ENCODE data around the gene FOSL2. TPM values are rescaled to one million over a fixed set of nuclear protein-coding genes. Genes with fewer than 3 reads are reported as not detected.

FOSL2 gene
- total and polyA plus RNA-seq, 3 donors from 2014 or later: 14.1 to 39.7 (median 24.3) TPM

DNA sequence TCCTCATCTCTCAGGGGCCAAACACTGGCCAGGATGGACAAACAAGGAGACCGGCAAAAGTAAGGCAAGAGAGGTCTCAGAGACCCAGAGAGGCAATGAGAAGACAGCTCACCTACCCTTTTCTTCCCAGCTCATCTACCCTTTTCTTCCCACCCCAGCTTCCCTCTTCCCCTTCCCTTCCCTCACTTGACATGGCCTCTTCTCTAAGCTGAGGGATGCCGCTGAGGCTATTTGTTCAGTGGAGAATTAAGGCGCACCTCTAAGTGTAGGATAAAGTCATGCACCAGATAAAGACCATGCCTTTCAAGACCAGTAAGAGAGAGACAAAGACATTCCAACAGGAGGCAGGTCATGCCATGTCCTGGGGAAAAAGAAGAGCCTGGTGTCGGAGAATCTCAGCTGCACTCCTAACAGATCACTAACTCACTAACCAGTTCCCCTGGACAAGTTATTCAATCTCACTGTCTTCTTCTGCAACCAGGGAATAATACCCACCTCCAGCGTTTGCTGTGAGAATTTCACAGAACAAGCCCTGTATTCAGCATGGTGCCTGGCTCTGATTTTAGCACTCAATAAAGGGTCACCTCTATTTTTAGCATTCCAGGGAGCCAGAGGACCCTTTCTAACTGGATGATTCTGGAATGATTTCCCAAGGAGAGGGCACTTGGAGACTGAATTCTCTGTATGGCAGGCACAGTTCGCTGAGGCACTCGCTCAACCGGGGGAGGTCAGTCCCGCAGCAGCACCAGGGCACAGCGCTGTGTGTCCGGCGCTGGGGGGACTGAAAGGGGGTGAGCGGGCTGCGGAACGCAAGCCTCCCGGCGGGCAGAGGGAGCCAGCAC, 3.0 kb upstream of the FOSL2 start:
- intact Hi-C loops (cut with DNase I; ENCODE audit: low total_unique reads): loop anchor here (5.0 to 10.0 kb wide), 2 partner anchors 435 to 682 kb away; no protein-coding TSS in a partner anchor
- Histone ChIP-seq H3K27me3 (no peaks in the 10 kb centered on the region), H3K4me1 (peaks cover 14% of the 10 kb centered on the region), H3K27ac (peak overlapping the region; percentile 99 to 100), H3K9me3 (no peaks in the 10 kb centered on the region), H3K4me3 (peak overlapping the region; percentile 62 to 77), H3K36me3 (ENCODE audit: low read depth, missing control alignments) (no peaks in the 10 kb centered on the region)
- no peak for DNase-seq
- WGBS, 2 donors: 17 to 27% methylated on average over 9 to 17 of the region's 17 CpGs
- TF ChIP-seq POLR2A (IDR thresholded peaks at IDR 0.05): no peak
- TF ChIP-seq, protein P1, sequence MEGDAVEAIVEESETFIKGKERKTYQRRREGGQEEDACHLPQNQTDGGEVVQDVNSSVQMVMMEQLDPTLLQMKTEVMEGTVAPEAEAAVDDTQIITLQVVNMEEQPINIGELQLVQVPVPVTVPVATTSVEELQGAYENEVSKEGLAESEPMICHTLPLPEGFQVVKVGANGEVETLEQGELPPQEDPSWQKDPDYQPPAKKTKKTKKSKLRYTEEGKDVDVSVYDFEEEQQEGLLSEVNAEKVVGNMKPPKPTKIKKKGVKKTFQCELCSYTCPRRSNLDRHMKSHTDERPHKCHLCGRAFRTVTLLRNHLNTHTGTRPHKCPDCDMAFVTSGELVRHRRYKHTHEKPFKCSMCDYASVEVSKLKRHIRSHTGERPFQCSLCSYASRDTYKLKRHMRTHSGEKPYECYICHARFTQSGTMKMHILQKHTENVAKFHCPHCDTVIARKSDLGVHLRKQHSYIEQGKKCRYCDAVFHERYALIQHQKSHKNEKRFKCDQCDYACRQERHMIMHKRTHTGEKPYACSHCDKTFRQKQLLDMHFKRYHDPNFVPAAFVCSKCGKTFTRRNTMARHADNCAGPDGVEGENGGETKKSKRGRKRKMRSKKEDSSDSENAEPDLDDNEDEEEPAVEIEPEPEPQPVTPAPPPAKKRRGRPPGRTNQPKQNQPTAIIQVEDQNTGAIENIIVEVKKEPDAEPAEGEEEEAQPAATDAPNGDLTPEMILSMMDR (IDR thresholded peaks at IDR 0.05): no peak

DNA sequence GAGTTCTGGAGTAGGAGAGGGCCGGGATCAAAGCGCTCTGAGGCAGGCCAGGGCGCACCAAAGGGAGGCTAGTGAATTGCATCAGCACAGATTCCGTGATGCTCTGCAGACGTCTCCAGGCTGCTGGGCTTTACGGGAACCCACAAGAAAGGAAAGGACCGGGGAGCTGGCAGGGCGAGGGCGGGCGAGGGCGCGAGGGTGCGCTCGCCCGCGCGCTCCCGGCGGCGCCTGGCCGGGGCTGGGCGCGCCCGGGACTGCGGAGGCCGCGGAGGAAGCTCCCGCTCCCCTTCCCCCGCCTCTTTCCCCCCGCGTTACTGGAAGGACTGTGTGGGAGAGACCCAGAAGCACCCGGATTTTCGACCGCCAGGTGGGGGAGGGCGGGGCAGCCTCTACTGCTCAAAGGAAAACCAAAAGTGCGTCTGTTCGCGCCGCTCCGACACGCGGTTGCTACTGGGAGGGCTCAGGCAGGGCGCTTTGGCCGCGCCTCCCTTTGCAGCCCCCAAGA, 2.4 kb upstream of the FOSL2 start:
- Histone ChIP-seq H3K4me3 (peak overlapping the region; percentile 62 to 77), H3K27me3 (no peaks in the 10 kb centered on the region), H3K4me1 (peaks cover 19% of the 10 kb centered on the region), H3K9me3 (no peaks in the 10 kb centered on the region), H3K27ac (peak overlapping the region; percentile 99 to 100), H3K36me3 (ENCODE audit: low read depth, missing control alignments) (no peaks in the 10 kb centered on the region)
- DNase-seq: peak; percentile 88
- intact Hi-C loops (cut with DNase I; ENCODE audit: low total_unique reads): loop anchor here (5.0 to 10.0 kb wide), 2 partner anchors 435 to 683 kb away; no protein-coding TSS in a partner anchor
- WGBS, 2 donors: 0% methylated on average over 23 to 45 of the region's 45 CpGs
- no peak for TF ChIP-seq POLR2A (IDR thresholded peaks at IDR 0.05)
- TF ChIP-seq, protein P1 (IDR thresholded peaks at IDR 0.05): peak in 1 of 3 experiments; percentile 1

DNA sequence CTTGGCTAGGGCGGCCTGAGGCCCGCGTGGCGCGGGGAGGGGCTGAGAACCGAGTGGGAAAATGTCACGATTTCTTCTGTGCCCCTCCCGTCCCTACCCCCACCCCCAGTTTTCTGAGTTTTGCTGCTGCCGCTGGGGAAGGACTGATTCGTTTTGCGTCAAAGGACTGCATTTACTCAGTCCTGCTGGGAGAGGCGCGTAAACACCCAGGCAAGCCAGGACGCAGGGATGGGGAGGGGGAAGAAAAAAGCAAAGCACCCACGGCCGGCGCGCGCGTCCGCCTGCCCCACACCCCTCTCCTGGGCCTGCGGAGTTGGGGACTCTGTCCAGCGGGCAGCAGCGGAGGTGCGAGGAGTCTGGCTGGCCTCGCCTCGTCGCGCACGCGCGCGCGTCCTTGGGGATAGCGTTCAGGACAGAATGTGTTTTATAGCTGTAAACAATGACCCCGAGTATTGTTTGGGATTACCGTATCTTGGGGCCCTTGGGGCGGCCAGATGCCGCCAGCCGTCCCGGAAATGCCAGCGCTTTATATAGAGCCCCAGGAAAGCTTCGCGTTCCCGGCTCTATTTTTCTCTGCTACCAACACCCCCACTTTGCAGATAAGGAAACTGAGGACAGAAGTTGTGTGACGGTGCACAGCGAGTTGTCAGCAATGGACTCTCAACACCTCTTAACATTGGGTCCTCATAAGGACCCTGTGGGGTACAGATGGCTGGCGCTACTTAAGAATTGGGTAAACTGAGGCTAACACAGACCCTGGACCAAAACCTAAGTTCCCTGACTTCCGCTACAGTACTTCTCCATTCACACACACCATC, 1.7 kb upstream of the FOSL2 start:
- WGBS, 2 donors: 0 to 1% methylated on average over 12 to 49 of the region's 49 CpGs
- TF ChIP-seq, protein P1 (IDR thresholded peaks at IDR 0.05): no peak
- TF ChIP-seq POLR2A (IDR thresholded peaks at IDR 0.05): no peak
- no peaks in the 10 kb centered on the region for H3K27me3 ChIP-seq
- H3K27ac ChIP-seq: peak overlapping the region; percentile 99 to 100
- DNase-seq: peak; percentile 84
- no peaks in the 10 kb centered on the region for H3K36me3 ChIP-seq (ENCODE audit: low read depth, missing control alignments)
- peaks cover 21% of the 10 kb centered on the region for H3K4me1 ChIP-seq
- intact Hi-C loops (cut with DNase I; ENCODE audit: low total_unique reads): loop anchor here (5.0 to 10.0 kb wide), 2 partner anchors 436 to 684 kb away; no protein-coding TSS in a partner anchor
- H3K9me3 ChIP-seq: no peaks in the 10 kb centered on the region
- H3K4me3 ChIP-seq: peak overlapping the region; percentile 62 to 77

DNA sequence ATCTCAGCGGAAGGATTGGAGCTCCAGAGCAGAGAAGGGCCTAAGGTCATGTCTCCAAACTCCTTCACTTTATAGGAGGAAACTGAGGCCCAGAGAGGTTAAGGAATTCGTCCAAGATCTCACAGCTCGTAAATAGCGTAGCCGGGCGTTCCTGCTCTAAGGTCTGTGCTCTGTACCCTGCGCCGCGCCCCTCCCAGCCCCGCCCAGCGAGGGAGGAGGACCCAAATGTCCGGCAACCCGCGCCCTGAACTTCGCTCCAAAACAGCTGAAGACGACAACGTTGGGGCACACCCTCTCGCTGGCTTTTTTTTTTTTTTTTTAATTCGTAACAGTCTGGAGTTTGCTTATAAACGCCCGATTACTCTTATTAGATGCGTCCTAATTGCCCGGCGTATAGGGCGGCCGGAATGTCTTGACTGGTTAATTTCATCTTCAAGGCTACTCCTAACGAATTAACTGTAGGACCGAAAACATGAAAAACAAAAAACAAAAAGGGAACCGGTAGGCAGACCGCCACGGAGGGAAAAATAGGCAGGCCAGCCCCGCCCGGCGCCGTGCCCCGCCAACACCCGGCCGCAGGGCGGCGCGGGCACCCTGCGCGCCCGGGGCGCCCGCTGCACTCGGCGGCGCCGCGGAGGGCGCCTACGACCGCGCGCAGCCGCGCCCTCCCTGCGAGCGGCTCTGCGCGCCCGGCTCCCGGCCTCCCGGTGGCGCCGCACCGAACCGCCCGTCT, 928 bp upstream of the FOSL2 start:
- Histone ChIP-seq H3K36me3 (ENCODE audit: low read depth, missing control alignments) (no peaks in the 10 kb centered on the region), H3K9me3 (no peaks in the 10 kb centered on the region), H3K27ac (peak overlapping the region; percentile 99 to 100), H3K4me1 (peaks cover 21% of the 10 kb centered on the region), H3K4me3 (peak overlapping the region; percentile 62 to 77), H3K27me3 (no peaks in the 10 kb centered on the region)
- WGBS, 2 donors: 1% methylated on average over 31 to 70 of the region's 70 CpGs
- TF ChIP-seq POLR2A (IDR thresholded peaks at IDR 0.05): no peak
- TF ChIP-seq, protein P1 (IDR thresholded peaks at IDR 0.05): peak in 1 of 3 experiments; percentile 19
- intact Hi-C loops (cut with DNase I; ENCODE audit: low total_unique reads): loop anchor here (5.0 to 10.0 kb wide), 2 partner anchors 437 to 684 kb away; no protein-coding TSS in a partner anchor
- DNase-seq: peak; percentile 94
